C1 segment of cervical spinal cord (tissue), 14 donors: ENCODE measurements around the gene SMURF1.
A peak's percentile ranks its signal among the peaks of the same experiment; 100 is the strongest.

ENCODE experiments used
- DNase-seq, 14 donors: peaks; one replicate each; lab custom pipeline; 2025; lab: John Stamatoyannopoulos, UW

The SMURF1 gene

DNA sequence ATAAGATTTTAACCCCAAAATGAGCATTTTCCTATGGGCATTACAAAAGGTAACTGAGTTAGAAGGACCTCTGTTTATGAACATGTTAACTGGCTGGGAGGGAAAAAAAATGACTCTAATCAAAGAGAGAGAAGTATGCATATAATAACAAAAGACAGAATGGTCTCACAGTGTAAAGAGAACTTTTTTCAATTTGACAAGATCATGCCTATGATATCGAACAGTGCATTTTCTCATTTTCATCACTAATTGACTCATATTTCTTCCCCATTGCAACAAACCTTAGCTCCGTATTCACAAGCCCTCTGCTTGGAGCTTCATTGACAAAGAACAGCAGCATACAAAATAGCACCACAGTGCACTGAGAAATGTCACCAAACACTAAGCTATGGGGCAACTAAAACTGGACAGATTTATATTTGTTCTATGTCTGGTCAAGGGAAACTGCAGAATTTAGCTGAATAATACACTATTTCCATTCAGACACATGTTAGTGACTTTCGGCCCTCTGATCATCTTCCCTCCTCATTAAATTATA lies 45.6 kb downstream of the SMURF1 start:
- no peak for DNase-seq

DNA sequence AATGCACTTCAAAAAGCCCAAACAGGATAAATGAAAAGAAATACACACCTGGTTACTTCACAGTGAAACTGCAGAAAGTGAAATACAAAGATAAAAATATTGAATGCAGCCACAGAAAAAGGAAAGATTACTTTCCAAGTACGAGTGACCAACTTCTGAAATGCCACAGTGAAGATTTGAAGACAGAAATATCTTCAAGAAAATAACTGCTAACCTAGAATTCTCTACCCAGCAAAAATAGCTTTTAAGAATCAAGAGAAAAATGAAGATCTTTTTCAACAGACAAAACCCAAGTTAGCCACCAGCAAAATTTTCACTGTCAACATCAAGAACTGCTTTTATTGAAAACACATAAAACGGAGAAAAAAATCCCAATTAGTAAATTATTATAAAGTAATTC lies 46.2 kb downstream of the SMURF1 start:
- no peak for DNase-seq

DNA sequence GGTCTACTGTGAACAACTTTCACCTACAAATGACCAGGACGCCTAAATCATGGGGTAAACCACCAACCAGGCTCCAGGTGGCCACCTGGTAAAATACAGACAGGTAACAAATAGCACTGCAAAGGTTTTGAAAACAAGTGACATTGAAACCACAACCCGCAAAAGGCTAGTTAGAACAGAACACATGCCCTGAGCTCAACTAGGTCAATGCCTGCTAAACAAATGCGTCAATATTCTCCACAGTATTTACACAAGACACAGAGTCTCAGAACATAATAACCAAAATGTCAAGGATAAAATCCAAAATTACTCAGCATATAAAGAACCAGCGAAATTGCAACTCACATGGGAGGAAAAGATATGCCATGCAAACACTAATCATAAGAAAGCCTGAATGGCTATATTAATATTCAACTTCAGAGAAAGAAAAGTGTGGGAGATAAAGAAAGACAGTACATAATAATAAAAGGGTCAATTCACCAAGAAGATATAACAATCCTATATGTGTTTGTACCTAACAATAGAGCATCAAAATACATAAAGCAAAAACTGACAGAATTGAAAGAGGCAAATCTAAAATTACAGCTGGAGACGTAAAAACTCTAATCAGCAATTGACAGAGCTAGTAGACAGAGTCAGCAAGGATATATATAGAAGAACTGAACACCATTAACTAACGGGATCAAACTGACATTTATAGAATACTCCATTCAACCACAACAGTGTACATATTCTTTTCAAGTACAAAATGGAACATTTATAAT lies 47.6 kb downstream of the SMURF1 start:
- DNase-seq = no peak

GRCh38 chr7:99095698-99096097 lies 48.2 kb downstream of the SMURF1 start:
- no peak for DNase-seq

DNA sequence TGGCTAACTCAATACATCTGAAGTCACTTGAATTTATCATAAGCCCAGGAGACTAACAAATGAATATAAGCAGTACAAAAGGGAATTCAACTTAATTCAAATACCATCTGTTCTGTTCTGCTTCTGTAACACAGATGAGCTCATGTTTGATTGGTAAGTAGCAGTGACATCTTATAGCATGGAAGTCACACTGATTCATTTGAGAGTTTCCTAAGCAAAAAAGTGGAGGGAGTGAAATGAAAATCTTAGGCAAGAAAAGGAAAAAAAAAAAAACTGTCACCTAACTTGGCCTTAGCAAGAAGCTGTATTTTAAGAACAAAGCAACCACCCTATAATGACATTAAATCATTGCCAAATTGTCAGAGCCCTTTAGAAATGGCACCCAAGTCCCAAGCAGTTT lies 49.5 kb downstream of the SMURF1 start:
- no peak for DNase-seq

DNA sequence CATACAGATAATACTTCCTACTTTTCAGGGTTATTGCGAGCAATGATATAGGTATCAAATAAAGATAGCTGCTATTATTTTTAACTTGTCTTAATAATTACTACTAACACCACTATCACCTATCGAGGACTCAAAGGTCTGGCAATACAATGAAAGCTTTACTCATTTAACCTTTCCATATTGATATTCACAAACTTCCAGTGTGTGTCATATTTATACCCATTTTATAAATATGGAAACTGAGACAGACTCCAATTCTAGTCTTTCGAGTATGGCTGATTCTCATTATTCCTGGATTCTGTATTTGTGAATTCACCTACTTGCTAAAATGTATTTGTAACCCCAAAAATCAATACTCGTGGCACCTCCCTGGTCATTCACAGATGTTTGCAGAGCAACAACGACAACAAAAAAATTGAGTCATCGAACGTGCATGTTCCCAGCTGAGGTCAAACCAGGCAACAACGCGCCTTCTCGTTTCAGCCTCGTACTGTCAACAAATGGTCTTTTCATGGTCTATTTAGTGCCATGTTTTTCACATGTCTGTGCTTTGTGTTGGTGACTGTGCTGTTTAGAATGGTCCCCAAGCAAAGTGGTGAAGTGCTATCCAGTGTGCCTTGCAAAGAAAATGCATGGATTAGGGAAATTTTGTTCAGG lies 51.7 kb downstream of the SMURF1 start:
- peak in 2 of 14 donors; percentile 28 to 44 for DNase-seq

- no peak for DNase-seq
Observed at GRCh38 chr7:99090771-99091542, 53.0 kb downstream of the SMURF1 start.

GRCh38 chr7:99089914-99090629 lies 53.8 kb downstream of the SMURF1 start:
- no peak for DNase-seq

- no peak for DNase-seq
Observed at GRCh38 chr7:99086944-99087343, 57.0 kb downstream of the SMURF1 start.

DNA sequence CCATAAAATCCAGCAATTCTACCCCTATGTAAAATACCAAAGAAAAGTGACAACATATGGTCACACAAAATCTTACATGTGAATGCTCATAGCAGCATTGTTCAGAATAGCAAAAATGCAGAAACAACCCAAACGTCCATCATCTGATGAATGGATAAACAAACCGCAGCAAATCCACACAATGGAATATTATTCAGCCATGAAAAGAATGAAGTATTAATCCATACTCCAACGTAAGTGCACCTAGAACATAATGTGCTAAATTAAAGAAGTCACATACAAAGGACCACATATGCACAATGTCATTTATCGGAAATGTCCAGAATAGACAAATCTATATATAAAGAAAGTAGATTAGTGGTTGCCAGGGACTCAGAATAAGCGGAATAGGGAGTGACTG lies 57.4 kb downstream of the SMURF1 start:
- no peak for DNase-seq

GRCh38 chr7:99083733-99084132 lies 60.2 kb downstream of the SMURF1 start:
- no peak for DNase-seq

DNA sequence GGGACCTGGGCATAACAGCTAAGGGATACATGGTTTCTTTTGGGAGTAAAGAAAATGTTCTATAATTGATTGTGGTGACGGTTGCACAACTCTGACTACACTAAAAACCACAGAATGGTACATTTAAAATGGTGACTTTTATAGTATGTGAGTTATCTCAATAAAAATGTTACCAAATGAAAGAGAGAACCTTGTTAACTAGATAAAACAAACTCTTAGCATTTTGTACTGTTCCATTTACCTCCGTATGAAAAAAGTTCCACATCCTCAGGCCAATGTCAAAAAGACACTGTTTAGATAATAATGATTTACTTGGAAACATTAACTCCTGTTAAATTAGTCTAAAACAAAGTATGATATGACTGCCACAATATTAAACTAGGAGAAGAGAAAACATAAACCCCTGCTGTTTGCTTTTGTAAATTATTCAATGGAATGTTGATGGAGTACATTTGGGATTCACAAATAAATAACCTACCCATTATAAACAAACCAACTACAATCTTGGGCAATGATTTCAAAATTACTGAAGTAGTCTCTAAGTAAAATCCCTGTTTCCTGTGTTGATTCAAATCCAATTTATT lies 60.7 kb downstream of the SMURF1 start:
- DNase-seq = no peak

DNA sequence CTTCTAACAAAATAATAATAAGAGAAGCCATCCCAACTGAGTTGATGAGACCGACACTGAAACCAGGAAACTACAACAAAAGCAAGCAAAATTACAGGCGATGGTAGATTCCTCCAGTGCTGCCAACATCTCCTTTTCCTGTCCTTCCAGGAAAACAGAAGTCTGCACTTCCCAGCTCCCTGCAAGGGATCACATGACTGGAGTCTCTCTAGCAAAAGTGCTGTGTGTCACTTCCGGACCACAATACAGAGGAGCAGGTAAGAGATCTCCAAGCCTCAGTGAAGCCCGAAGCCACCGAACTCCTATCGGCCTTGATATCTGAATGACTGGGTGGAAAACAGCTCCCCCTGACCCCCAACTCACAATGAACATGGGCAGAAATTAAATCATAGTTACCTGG lies 63.2 kb downstream of the SMURF1 start:
- DNase-seq = no peak

- peak in 3 of 14 donors; percentile 9 to 17 (median 17) for DNase-seq
Observed at GRCh38 chr7:99079104-99079503, 64.8 kb downstream of the SMURF1 start.

DNA sequence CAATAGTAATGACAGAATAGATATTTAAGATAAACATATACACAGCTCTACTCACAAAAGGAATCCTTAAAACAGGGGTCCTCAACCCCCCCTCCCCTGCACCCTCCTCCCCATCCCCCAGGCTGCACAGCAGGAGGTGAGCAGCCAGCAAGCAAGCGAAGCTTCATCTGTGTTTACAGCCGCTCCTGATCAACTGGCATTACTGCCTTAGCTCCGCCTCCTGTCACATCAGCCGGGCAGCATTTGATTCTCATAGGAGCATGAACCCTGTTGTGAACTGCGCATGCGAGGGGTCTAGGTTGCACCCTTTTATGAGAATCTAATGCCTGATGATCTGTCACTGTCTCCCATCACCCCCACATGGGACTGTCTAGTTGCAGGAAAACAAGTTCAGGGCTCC lies 65.5 kb downstream of the SMURF1 start:
- DNase-seq = no peak

DNA sequence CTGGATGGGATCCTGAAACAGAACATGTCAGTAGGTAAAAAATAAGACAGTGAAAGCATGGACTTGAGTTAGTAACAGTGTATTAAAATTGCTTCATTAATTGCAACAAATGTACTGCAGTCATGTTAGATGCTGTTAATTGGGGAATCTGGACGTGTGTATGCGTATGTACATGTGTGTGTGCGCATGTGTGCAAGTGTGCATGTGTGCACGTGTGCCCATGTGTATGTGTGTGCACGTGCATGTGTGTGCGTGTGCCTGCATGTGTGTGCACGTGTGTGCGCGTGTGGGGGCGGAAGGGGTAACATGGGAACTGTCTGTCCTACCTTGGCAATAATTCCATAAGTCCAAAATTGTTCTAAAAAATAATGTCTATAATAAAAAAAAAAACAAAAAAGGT lies 67.3 kb downstream of the SMURF1 start:
- no peak for DNase-seq

DNA sequence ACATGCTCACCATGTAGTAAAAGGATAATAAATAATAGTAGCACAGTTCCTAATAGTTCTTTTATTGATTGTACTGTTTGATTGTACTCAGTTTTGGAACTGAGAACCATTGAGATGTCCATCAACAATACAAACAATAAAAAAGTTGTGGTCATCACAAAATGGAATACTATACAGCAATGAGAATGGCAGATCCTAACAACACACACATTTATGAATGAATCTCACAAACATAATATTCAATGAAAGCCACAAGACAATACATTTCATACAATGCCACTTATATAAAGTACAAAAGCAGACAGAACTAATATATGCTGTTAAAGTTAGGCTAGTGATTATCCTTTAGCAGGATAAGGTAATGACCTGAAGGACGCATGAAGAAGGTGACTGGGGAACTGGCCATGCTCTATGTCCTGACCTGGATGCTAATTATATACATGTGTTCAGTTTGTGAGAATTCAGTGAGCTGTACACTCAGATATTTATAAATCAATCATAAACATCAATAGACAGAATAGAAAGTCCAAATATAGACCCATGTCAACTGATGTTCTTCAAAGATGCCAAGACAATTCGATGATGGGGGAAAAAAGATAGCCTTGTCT lies 70.0 kb downstream of the SMURF1 start:
- no peak for DNase-seq

GRCh38 chr7:99072126-99072525 lies 71.8 kb downstream of the SMURF1 start:
- no peak for DNase-seq

DNA sequence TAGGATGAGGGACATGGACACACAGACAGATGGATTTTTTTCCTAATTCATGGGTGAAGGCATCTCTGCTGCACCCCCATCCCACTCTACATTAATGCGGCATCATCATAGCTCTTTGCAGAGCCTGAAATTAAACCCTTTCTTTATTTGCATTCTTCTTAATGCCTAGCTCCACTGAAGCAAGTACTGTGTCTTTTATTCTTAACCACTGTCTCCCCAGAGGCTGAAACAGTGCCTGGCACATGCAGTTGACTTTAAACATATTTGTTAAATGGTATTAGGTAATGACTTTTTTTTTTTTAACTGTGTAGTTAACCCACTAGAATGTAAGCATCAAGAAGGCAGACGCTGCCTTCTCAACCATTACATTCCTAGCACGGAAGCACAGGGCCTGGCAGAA lies 73.5 kb downstream of the SMURF1 start:
- DNase-seq = no peak

DNA sequence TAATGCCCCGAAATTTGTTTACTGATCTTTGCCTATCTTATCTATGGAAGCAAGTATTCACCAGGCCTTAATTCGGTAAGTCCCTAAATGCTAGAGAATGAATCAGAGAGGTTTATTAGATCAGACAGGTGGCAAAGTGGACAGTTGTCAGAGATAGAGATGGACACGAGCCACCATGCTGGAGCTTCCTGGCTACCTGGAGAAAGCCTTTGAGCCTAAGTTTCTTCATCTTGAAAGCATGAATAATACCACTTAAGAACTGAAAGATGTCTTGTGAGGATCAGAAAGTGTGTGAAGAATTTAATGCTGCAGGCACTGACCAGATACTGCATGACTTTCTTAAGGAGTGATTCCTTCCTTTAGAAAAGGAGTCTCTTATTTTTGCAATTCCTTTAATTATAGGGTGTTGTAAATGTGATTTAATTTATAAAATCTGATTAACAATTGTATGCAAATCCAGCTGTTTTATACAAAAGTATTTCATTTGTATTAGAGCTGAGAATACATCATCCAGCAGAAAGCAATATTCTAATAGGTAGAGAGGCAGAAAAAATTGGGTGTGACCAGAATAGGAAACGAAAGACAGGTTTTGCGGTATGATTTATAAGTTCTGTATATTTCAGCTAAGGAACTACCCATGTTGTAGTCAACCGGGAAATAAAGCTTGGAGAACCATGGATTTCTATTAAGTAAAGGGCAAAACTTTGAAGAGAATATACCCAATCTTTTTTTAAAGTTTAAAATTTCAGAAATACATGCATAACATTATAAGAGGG lies 82.7 kb downstream of the SMURF1 start:
- no peak for DNase-seq
